ENCODE data around the gene TAF11. TPM values are rescaled to one million over a fixed set of nuclear protein-coding genes. Genes with fewer than 3 reads are reported as not detected.

TAF11 gene
- total and polyA plus RNA-seq, 2 donors (not counting 3 experiments of a cell fraction or from before 2014, with no cell fraction given): 30.7 to 37.1 TPM

DNA sequence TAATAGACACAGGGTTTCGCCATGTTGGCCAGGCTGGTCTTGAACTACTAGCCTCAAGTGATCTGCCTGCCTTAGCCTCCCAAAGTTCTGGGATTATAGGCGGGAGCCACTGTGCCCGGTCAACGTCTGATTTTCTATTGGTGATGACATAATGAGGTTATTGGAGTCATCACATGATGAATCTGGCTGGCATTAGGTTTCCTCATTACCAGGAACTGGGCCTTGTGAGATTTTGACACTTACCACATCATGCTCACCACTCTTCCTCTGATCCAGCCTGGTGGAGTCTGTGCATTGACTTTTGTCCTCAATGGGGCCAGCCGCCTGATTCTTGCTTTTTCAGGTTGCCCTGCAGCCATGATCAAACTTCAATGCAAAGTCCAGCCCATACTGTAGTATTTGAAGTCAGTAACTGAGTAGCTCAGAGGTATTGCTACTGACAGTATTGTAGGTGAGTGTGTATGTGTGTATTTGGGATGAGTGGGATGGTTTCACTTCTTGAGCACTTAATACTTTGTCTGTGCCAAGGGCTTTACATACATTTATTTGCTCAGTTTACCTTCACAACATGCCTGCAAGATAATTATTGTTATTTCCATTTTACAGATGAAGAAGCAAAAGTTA lies 17.3 kb upstream of the TAF11 start:
- FAIRE-seq: no peak
- intact Hi-C loops (cut with micrococcal nuclease): no loop called here
- no peaks in the 10 kb centered on the region for H3K4me1 ChIP-seq (ENCODE audit: control insufficient read depth, extremely low read depth, insufficient read depth, low read length)

More for the DNA sequence above, 17.3 kb upstream of the TAF11 start:
- ChIA-PET CTCF (interaction anchor here (1.6 kb wide), 1 partner anchor 13 kb away, joined by 7 read pairs; no protein-coding TSS in a partner anchor), POLR2A (no interaction called here)
- H3K79me2 ChIP-seq (ENCODE audit: control insufficient read depth, insufficient read depth, low read length): no peaks in the 10 kb centered on the region
- H3K9me1 ChIP-seq (replicated peaks; ENCODE audit: control insufficient read depth, extremely low read depth, insufficient read depth, low read length): no peaks in the 10 kb centered on the region
- H3K9me3 ChIP-seq (replicated peaks; ENCODE audit: control insufficient read depth, insufficient read depth, low read length): no peaks in the 10 kb centered on the region
- no peak for DNase-seq (ENCODE audit: low read depth, low spot score)
- no peaks in the 10 kb centered on the region for H3K27me3 ChIP-seq (ENCODE audit: control insufficient read depth in 2 of 2, insufficient read depth in 2 of 2, low read length in 2 of 2)
- H4K20me1 ChIP-seq (replicated peaks; ENCODE audit: control insufficient read depth, extremely low read depth, insufficient read depth, low read length): no peaks in the 10 kb centered on the region
- H3K4me3 ChIP-seq (replicated peaks in 1 of 3; ENCODE audit: insufficient read depth in 1 of 3, low read depth in 1 of 3, low read length in 3 of 3): no peak overlapping the region
- TF ChIP-seq GATA2 (IDR thresholded peaks at IDR 0.05; ENCODE audit: insufficient read depth, insufficient read length, low read depth, low read length): no peak
- TF ChIP-seq, protein P1, sequence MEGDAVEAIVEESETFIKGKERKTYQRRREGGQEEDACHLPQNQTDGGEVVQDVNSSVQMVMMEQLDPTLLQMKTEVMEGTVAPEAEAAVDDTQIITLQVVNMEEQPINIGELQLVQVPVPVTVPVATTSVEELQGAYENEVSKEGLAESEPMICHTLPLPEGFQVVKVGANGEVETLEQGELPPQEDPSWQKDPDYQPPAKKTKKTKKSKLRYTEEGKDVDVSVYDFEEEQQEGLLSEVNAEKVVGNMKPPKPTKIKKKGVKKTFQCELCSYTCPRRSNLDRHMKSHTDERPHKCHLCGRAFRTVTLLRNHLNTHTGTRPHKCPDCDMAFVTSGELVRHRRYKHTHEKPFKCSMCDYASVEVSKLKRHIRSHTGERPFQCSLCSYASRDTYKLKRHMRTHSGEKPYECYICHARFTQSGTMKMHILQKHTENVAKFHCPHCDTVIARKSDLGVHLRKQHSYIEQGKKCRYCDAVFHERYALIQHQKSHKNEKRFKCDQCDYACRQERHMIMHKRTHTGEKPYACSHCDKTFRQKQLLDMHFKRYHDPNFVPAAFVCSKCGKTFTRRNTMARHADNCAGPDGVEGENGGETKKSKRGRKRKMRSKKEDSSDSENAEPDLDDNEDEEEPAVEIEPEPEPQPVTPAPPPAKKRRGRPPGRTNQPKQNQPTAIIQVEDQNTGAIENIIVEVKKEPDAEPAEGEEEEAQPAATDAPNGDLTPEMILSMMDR (IDR thresholded peaks at IDR 0.05; ENCODE audit: extremely low read depth in 1 of 2, insufficient read depth in 1 of 2, low read depth in 1 of 2, low read length in 2 of 2): no peak
- no peak for TF ChIP-seq POLR2AphosphoS5 (IDR thresholded peaks at IDR 0.05; ENCODE audit: insufficient read depth, low read depth, low read length)
- no peak for TF ChIP-seq FOS (IDR thresholded peaks at IDR 0.05; ENCODE audit: borderline replicate concordance, insufficient read depth, low read length)
- TF ChIP-seq EZH2 (IDR thresholded peaks at IDR 0.05; ENCODE audit: borderline replicate concordance, low read depth, low read length, severe bottlenecking): no peak
- TF ChIP-seq, protein P2, sequence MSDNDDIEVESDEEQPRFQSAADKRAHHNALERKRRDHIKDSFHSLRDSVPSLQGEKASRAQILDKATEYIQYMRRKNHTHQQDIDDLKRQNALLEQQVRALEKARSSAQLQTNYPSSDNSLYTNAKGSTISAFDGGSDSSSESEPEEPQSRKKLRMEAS (IDR thresholded peaks at IDR 0.05; ENCODE audit: insufficient read depth, insufficient read length): no peak
- TF ChIP-seq MYC (IDR thresholded peaks at IDR 0.05; ENCODE audit: low read depth, low read length): no peak
- no peak for TF ChIP-seq JUN (IDR thresholded peaks at IDR 0.05; ENCODE audit: borderline replicate concordance, insufficient read depth, insufficient read length, low read depth)
- TF ChIP-seq POLR2A (IDR thresholded peaks at IDR 0.05; ENCODE audit: low read depth, low read length): no peak
- no peaks in the 10 kb centered on the region for H3K36me3 ChIP-seq (ENCODE audit: control insufficient read depth in 2 of 2, extremely low read depth in 1 of 2, insufficient read depth in 2 of 2, low read length in 2 of 2)
- H2AFZ ChIP-seq (ENCODE audit: low read depth, low read length): no peak overlapping the region
- no peak overlapping the region for H3K9ac ChIP-seq (replicated peaks; ENCODE audit: extremely low read depth, insufficient read depth, low read length)
- no peak overlapping the region for H3K27ac ChIP-seq (ENCODE audit: insufficient read depth, low read depth, low read length)
- no TSS peak for BruUV-seq (replicated peaks)
- no peak overlapping the region for H3K4me2 ChIP-seq (ENCODE audit: insufficient read depth, low read length)
- dilution Hi-C loops (cut with MboI; ENCODE audit: extremely low pct_ligation_motif_present, low sequenced_read_pairs): no loop called here

Data from endothelial cell of umbilical vein (primary cell).